Vagina (tissue), 2 donors: ENCODE results near the gene GCDH. TPM values are rescaled to one million over a fixed set of nuclear protein-coding genes. Genes with fewer than 3 reads are reported as not detected.
A peak's percentile ranks its signal among the peaks of the same experiment; 100 is the strongest.

Experiments
- DNase-seq, 2 donors: peaks; one replicate each; pipeline ENCODE4 v3.0.0-alpha.2; 2017; ENCODE audit errors: extremely low spot score in 2 of 2
- H3K27ac ChIP-seq: fragments of 200-600 bp; sonication (generic); one replicate; pipeline ENCODE4 v1.5.1; 2019
- H3K27me3 ChIP-seq: fragments of 200-600 bp; sonication (generic); one replicate; pipeline ENCODE4 v1.5.1; 2019
- H3K36me3 ChIP-seq, 2 donors: fragments of 200-600 bp; sonication (generic); one replicate each; pipeline ENCODE4 v1.5.1; 2017 to 2019
- H3K4me1 ChIP-seq: fragments of 200-600 bp; sonication (generic); one replicate; pipeline ENCODE4 v1.5.1; 2019
- H3K4me3 ChIP-seq, 2 donors: fragments of 200-600 bp; sonication (generic); 1 replicate in 1 of 2; 2 replicates in 1 of 2; pipeline ENCODE4 v1.5.1; 2016 to 2019
- H3K9me3 ChIP-seq: fragments of 200-600 bp; sonication (generic); one replicate; pipeline ENCODE4 v1.5.1; 2019
- CTCF ChIP-seq, 3 experiments: fragments of 450-650 bp in 2 of 3; fragments of 200-600 bp in 1 of 3; sonication (generic) in 1 of 3; IDR thresholded peaks; one replicate each; pipeline ENCODE4 v1.5.1; 2017 to 2019; ENCODE audit warnings: antibody characterized with exemption in 3 of 3, mild to moderate bottlenecking in 2 of 3, moderate library complexity in 2 of 3
- POLR2A ChIP-seq, 2 donors: fragments of 450-650 bp; IDR thresholded peaks; one replicate each; pipeline ENCODE4 v1.6.1; 2017; ENCODE audit warnings: antibody characterized with exemption in 2 of 2, mild to moderate bottlenecking in 2 of 2, moderate library complexity in 2 of 2
- POLR2AphosphoS5 ChIP-seq, 2 donors: sonication (generic); formaldehyde crosslinking; IDR thresholded peaks; one replicate each; pipeline ENCODE4 v1.9.0; 2017; ENCODE audit warnings: antibody characterized with exemption in 2 of 2, mild to moderate bottlenecking in 2 of 2, low read depth in 1 of 2; ENCODE audit not compliant: insufficient read depth in 1 of 2
- intact Hi-C: fragments of 100-400 bp; cut with DNase I; formaldehyde crosslinking; loops from one replicate; pipeline ENCODE4 v1.15.1; 2023
- microRNA-seq: library from miRNA; unstranded; fragments of <30 nt; microRNA quantifications from one replicate; pipeline ENCODE4, GENCODE V29; 2017; ENCODE audit warnings: borderline number of aligned reads, borderline replicate concordance
- small RNA-seq: library from RNA; depleted of rRNA; stranded (forward); fragments of <200 nt; gene quantifications from one replicate; pipeline ENCODE3, GENCODE V24; 2016
- total RNA-seq: library from RNA; depleted of rRNA; stranded (reverse); fragments of >200 nt; gene quantifications from one replicate; pipeline ENCODE4 v1.2.3, GENCODE V29; 2016

GCDH gene
- total RNA-seq, 1 donor from 2014 or later = 23.6 TPM

GRCh38 chr19:12946731-12947496, 56.0 kb downstream of the GCDH start:
- DNase-seq = no peak
- H3K27ac ChIP-seq = peak overlapping the region; percentile 94
- H3K4me3 ChIP-seq = peak overlapping the region; percentile 70 to 97
- H3K36me3 ChIP-seq = peaks cover 0 to 74% of the 10 kb centered on the region in 2 donors
- peaks cover 57% of the 10 kb centered on the region for H3K4me1 ChIP-seq
- TF ChIP-seq CTCF (IDR thresholded peaks at IDR 0.05) (no peak), POLR2AphosphoS5 (IDR thresholded peaks at IDR 0.05; ENCODE audit: insufficient read depth in 1 of 2, low read depth in 1 of 2) (no peak), POLR2A (IDR thresholded peaks at IDR 0.05) (no peak)
- H3K27me3 ChIP-seq = no peaks in the 10 kb centered on the region
- intact Hi-C loops = no loop called here
- H3K9me3 ChIP-seq = no peaks in the 10 kb centered on the region

- peaks cover 58% of the 10 kb centered on the region for H3K4me1 ChIP-seq
- no peak overlapping the region for H3K4me3 ChIP-seq
- intact Hi-C loops = no loop called here
- TF ChIP-seq CTCF (IDR thresholded peaks at IDR 0.05) (no peak), POLR2AphosphoS5 (IDR thresholded peaks at IDR 0.05; ENCODE audit: insufficient read depth in 1 of 2, low read depth in 1 of 2) (no peak), POLR2A (IDR thresholded peaks at IDR 0.05) (no peak)
- no peak for DNase-seq
- H3K27me3 ChIP-seq = no peaks in the 10 kb centered on the region
- H3K9me3 ChIP-seq = no peaks in the 10 kb centered on the region
- H3K36me3 ChIP-seq = peaks cover 0 to 70% of the 10 kb centered on the region in 2 donors
- no peak overlapping the region for H3K27ac ChIP-seq
Observed at GRCh38 chr19:12947702-12948611, 57.0 kb downstream of the GCDH start.

- H3K4me1 ChIP-seq = peaks cover 58% of the 10 kb centered on the region
- H3K27ac ChIP-seq = no peak overlapping the region
- TF ChIP-seq POLR2AphosphoS5 (IDR thresholded peaks at IDR 0.05; ENCODE audit: insufficient read depth in 1 of 2, low read depth in 1 of 2) = no peak
- TF ChIP-seq POLR2A (IDR thresholded peaks at IDR 0.05) = no peak
- TF ChIP-seq CTCF (IDR thresholded peaks at IDR 0.05) = no peak
- no peak for DNase-seq
- peaks cover 0 to 66% of the 10 kb centered on the region in 2 donors for H3K36me3 ChIP-seq
- H3K4me3 ChIP-seq = no peak overlapping the region
- H3K9me3 ChIP-seq = no peaks in the 10 kb centered on the region
- intact Hi-C loops = no loop called here
- no peaks in the 10 kb centered on the region for H3K27me3 ChIP-seq
Observed at GRCh38 chr19:12948612-12949362, 57.8 kb downstream of the GCDH start.

Small RNAs within 50 kb of the gene (microRNA-seq; reads per million reads assigned to microRNA genes)
- gene MIR5695 (not detected), gene MIR6515 (not detected), gene MIR6794 (not detected)

Small RNAs within 50 kb of the gene (small RNA-seq; reads per million reads assigned to genes)
- gene MIR5695 (not detected), gene MIR6515 (not detected), gene MIR6794 (not detected)

Other genes with a start within 250 kb of the GCDH start
- gene MAN2B1, start 224.4 kb upstream of the GCDH start, total RNA-seq = 49.1 TPM
- gene WDR83, start 224.4 kb upstream of the GCDH start, total RNA-seq = 8.3 TPM
- gene DHPS, start 209.3 kb upstream of the GCDH start, total RNA-seq = 119 TPM
- not detected for gene GNG14, start 203.2 kb upstream of the GCDH start, total RNA-seq
- 5.6 TPM for gene FBXW9, start 194.5 kb upstream of the GCDH start, total RNA-seq
- gene TNPO2, start 167.2 kb upstream of the GCDH start, total RNA-seq = 85.7 TPM
- 227 TPM for gene TRIR, start 156.5 kb upstream of the GCDH start, total RNA-seq
- gene GET3, start 153.7 kb upstream of the GCDH start, total RNA-seq = 59.9 TPM
- 1.2 TPM for gene BEST2, start 139.4 kb upstream of the GCDH start, total RNA-seq
- gene HOOK2, start 115.6 kb upstream of the GCDH start, total RNA-seq = 65.6 TPM
- 1,161 TPM for gene JUNB, start 99.7 kb upstream of the GCDH start, total RNA-seq
- gene PRDX2, start 89.4 kb upstream of the GCDH start, total RNA-seq = 190 TPM
- gene THSD8, start 89.1 kb upstream of the GCDH start, total RNA-seq = not detected
- gene RNASEH2A, start 84.6 kb upstream of the GCDH start, total RNA-seq = 10.8 TPM
- 8.8 TPM for gene RTBDN, start 56.6 kb upstream of the GCDH start, total RNA-seq
- 1.2 TPM for gene MAST1, start 52.6 kb upstream of the GCDH start, total RNA-seq
- 23.6 TPM for gene DNASE2, start 9.7 kb upstream of the GCDH start, total RNA-seq
- gene KLF1, start 4.0 kb upstream of the GCDH start, total RNA-seq = not detected
- gene SYCE2, start 28.1 kb downstream of the GCDH start, total RNA-seq = not detected
- 44.2 TPM for gene FARSA, start 42.6 kb downstream of the GCDH start, total RNA-seq
- 303 TPM for gene CALR, start 47.4 kb downstream of the GCDH start, total RNA-seq
- 85.9 TPM for gene RAD23A, start 54.7 kb downstream of the GCDH start, total RNA-seq
- 80.3 TPM for gene GADD45GIP1, start 66.1 kb downstream of the GCDH start, total RNA-seq
- not detected for gene DAND5, start 78.4 kb downstream of the GCDH start, total RNA-seq
- gene NFIX, start 104.3 kb downstream of the GCDH start, total RNA-seq = 81.8 TPM
- gene LYL1, start 211.7 kb downstream of the GCDH start, total RNA-seq = 11.5 TPM
- gene TRMT1, start 225.6 kb downstream of the GCDH start, total RNA-seq = 28.0 TPM
- 22.6 TPM for gene NACC1, start 227.1 kb downstream of the GCDH start, total RNA-seq